HL-60 (cell line): ENCODE measurements around the gene NPR3.

Experiments
- DNase-seq, 2 experiments: peaks; one replicate each; pipeline ENCODE4 v3.0.0-alpha.2; 2010 to 2020; ENCODE audit warnings: low read depth in 1 of 2, low spot score in 1 of 2
- H3K27ac ChIP-seq: fragments of 250-450 bp; sonication (Bioruptor Pico); replicated peaks from 2 replicates; pipeline ENCODE4 v1.5.1; 2020; ENCODE audit warnings: mild to moderate bottlenecking, moderate library complexity
- H3K27me3 ChIP-seq: fragments of 250-450 bp; sonication (Bioruptor Pico); 2 replicates; pipeline ENCODE4 v1.5.1; 2021; ENCODE audit warnings: mild to moderate bottlenecking, moderate library complexity; ENCODE audit not compliant: insufficient read depth, poor library complexity, severe bottlenecking
- H3K4me3 ChIP-seq: replicated peaks from 2 replicates; pipeline ENCODE4 v1.5.1; 2011; ENCODE audit warnings: mild to moderate bottlenecking, control low read depth, low read length; ENCODE audit not compliant: insufficient read depth
- GABPA ChIP-seq: IDR thresholded peaks from 2 replicates; pipeline ENCODE4 v1.6.1; 2012; ENCODE audit warnings: low read depth
- POLR2AphosphoS5 ChIP-seq: IDR thresholded peaks from 2 replicates; pipeline ENCODE4 v1.6.1; 2012; ENCODE audit warnings: low read depth
- SPI1 ChIP-seq: IDR thresholded peaks from 2 replicates; pipeline ENCODE4 v1.6.1; 2012; ENCODE audit warnings: low read depth, mild to moderate bottlenecking, borderline replicate concordance
- TF ChIP-seq, protein P1 (sequence below): IDR thresholded peaks from one replicate; pipeline ENCODE4 v1.5.1; 2011; ENCODE audit warnings: low read length, control low read depth, inconsistent platforms; ENCODE audit not compliant: insufficient read depth
- TF ChIP-seq, protein P2 (sequence below): IDR thresholded peaks from 2 replicates; pipeline ENCODE4 v1.6.1; 2012; ENCODE audit warnings: low read depth; ENCODE audit not compliant: insufficient replicate concordance

Gene NPR3

DNA sequence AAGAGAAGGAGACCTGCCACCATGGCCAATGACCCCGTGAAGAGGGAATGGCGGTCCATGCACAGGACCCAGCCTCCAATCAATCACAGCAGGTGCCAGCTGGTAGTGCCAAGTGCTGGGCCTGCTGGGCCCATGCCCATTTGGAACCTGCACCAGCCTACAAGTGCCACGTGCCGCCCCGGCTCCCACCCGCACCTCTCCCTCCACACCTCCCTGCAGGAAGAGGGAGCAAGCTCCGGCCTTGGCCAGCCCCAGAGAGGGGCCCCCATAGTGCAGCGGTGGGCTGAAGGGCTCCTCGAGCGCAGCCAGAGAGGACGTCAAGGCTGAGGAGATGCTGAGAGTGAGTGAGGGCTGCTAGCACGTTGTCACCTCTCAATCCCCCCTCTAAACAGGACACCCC lies 37.8 kb upstream of the NPR3 start:
- Histone ChIP-seq H3K4me3 (no peak overlapping the region), H3K27me3 (peaks cover 3% of the 10 kb centered on the region), H3K27ac (no peak overlapping the region)
- no peak for DNase-seq
- TF ChIP-seq GABPA (no peak), POLR2AphosphoS5 (no peak), SPI1 (no peak)
- TF ChIP-seq, protein P1, sequence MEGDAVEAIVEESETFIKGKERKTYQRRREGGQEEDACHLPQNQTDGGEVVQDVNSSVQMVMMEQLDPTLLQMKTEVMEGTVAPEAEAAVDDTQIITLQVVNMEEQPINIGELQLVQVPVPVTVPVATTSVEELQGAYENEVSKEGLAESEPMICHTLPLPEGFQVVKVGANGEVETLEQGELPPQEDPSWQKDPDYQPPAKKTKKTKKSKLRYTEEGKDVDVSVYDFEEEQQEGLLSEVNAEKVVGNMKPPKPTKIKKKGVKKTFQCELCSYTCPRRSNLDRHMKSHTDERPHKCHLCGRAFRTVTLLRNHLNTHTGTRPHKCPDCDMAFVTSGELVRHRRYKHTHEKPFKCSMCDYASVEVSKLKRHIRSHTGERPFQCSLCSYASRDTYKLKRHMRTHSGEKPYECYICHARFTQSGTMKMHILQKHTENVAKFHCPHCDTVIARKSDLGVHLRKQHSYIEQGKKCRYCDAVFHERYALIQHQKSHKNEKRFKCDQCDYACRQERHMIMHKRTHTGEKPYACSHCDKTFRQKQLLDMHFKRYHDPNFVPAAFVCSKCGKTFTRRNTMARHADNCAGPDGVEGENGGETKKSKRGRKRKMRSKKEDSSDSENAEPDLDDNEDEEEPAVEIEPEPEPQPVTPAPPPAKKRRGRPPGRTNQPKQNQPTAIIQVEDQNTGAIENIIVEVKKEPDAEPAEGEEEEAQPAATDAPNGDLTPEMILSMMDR, result no peak
- TF ChIP-seq, protein P2, sequence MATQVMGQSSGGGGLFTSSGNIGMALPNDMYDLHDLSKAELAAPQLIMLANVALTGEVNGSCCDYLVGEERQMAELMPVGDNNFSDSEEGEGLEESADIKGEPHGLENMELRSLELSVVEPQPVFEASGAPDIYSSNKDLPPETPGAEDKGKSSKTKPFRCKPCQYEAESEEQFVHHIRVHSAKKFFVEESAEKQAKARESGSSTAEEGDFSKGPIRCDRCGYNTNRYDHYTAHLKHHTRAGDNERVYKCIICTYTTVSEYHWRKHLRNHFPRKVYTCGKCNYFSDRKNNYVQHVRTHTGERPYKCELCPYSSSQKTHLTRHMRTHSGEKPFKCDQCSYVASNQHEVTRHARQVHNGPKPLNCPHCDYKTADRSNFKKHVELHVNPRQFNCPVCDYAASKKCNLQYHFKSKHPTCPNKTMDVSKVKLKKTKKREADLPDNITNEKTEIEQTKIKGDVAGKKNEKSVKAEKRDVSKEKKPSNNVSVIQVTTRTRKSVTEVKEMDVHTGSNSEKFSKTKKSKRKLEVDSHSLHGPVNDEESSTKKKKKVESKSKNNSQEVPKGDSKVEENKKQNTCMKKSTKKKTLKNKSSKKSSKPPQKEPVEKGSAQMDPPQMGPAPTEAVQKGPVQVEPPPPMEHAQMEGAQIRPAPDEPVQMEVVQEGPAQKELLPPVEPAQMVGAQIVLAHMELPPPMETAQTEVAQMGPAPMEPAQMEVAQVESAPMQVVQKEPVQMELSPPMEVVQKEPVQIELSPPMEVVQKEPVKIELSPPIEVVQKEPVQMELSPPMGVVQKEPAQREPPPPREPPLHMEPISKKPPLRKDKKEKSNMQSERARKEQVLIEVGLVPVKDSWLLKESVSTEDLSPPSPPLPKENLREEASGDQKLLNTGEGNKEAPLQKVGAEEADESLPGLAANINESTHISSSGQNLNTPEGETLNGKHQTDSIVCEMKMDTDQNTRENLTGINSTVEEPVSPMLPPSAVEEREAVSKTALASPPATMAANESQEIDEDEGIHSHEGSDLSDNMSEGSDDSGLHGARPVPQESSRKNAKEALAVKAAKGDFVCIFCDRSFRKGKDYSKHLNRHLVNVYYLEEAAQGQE, result no peak

DNA sequence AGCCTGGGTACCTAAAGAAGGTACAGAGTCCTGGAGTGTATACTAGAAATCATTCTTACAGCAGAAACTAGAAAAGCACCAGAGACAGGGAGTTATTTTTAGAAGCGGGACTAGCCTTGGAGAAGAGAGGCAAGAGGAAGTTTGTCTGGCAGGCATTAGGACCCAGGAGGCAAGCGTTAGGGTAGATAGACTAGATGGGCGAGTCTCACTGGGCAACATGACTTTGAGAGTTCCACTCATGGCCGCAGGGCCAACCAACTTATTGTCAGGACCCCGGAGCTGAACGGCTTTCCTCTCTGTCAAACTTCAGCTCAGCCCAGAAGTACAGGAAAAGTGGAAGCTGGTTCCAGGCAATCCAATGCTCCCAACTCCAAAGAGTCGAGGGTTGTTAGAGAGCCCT lies 34.1 kb upstream of the NPR3 start:
- TF ChIP-seq, protein P2, result no peak
- TF ChIP-seq GABPA, result no peak
- no peaks in the 10 kb centered on the region for H3K27me3 ChIP-seq
- no peak for DNase-seq
- H3K4me3 ChIP-seq, result no peak overlapping the region
- no peak overlapping the region for H3K27ac ChIP-seq

DNA sequence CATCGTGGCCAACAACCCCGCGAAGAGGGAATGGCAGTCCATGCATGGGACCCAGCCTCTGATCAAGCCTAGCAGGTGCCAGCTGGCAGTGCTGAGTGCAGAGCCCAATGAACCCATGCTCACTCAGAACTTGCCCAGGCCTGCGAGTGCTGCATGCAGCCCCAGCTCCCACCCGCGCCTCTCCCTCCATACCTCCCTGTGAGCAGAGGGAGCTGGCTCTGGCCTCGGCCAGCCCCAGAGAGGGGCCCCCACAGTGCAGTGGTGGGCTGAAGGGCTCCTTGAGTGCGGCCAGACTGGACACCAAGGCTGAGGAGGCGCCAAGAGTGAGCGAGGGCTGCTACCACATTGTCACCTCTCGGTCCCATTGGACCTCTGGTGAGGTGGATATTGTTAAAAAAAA lies 32.6 kb upstream of the NPR3 start:
- no peak for DNase-seq
- TF ChIP-seq POLR2AphosphoS5 (no peak), GABPA (no peak), SPI1 (no peak)
- TF ChIP-seq, protein P2, result no peak
- TF ChIP-seq, protein P1, result no peak
- Histone ChIP-seq H3K27me3 (no peaks in the 10 kb centered on the region), H3K27ac (no peak overlapping the region), H3K4me3 (no peak overlapping the region)

DNA sequence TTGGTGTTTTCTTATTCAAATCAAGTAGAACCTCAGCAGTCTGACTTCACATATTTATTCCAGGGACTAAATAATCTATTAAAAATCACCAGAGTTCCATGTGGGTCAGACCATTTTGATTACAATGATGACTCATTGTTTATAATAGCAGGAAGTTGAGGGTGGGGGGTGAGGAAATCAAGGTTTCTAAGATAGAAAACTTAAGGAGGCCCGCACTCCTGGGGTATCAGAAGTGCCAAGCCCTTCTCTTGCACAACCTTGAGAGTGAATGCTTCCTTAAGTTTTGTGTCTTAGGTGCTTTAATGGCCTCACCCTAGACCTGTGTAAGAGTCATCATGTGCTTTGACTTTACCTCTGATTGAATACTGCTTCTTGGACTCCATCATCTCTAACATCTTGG lies 31.9 kb upstream of the NPR3 start:
- no peak for DNase-seq
- Histone ChIP-seq H3K27me3 (no peaks in the 10 kb centered on the region), H3K4me3 (no peak overlapping the region), H3K27ac (no peak overlapping the region)
- TF ChIP-seq SPI1 (no peak), POLR2AphosphoS5 (no peak), GABPA (no peak)
- TF ChIP-seq, protein P1, result no peak
- TF ChIP-seq, protein P2, result no peak
